HEK293 (cell line): ENCODE results near the gene HEATR5A.

Source experiments
- CTCF ChIA-PET: fragments of 350-600 bp; formaldehyde crosslinking; extraction: SDS; loops from one replicate; lab custom pipeline; 2021; ENCODE audit warnings: antibody characterized with exemption; lab: Yijun Ruan, JAX
- POLR2A ChIA-PET: fragments of 300-600 bp; formaldehyde crosslinking; extraction: SDS; loops from one replicate; lab custom pipeline; 2020; ENCODE audit warnings: antibody characterized with exemption, inconsistent platforms; lab: Yijun Ruan, JAX
- H3K27ac ChIP-seq: fragments of 200-500 bp; sonication (Bioruptor generic); 2 replicates; pipeline ENCODE4 v1.5.1; 2014; ENCODE audit warnings: low read depth, low read length, control low read depth, inconsistent platforms; ENCODE audit errors: extremely low read depth
- H3K36me3 ChIP-seq, 2 experiments: fragments of 200-500 bp in 1 of 2; sonication (Bioruptor generic) in 1 of 2; 1 replicate in 1 of 2; 2 replicates in 1 of 2; pipeline ENCODE4 v1.5.1; 2014 to 2017; ENCODE audit warnings: inconsistent platforms in 2 of 2, low read length in 2 of 2; ENCODE audit not compliant: control insufficient read depth in 2 of 2, insufficient read depth in 1 of 2
- H3K4me1 ChIP-seq: fragments of 200-500 bp; sonication (Bioruptor generic); 2 replicates; pipeline ENCODE4 v1.5.1; 2014; ENCODE audit warnings: mild to moderate bottlenecking, low read length, inconsistent platforms; ENCODE audit not compliant: control insufficient read depth, insufficient read depth
- H3K4me3 ChIP-seq: 2 replicates; pipeline ENCODE4 v1.5.1; 2011; ENCODE audit warnings: low read depth, mild to moderate bottlenecking, control low read depth, low read length, moderate library complexity
- H3K9me3 ChIP-seq: fragments of 200-500 bp; sonication (Bioruptor generic); 2 replicates; pipeline ENCODE4 v1.5.1; 2014; ENCODE audit warnings: low read depth, low read length, inconsistent platforms; ENCODE audit not compliant: control insufficient read depth, insufficient read depth
- GLIS1 ChIP-seq: fragments of 450-650 bp; formaldehyde crosslinking; IDR thresholded peaks from 2 replicates; pipeline ENCODE4 v1.5.1; 2016; ENCODE audit warnings: missing biosample characterization, missing genetic modification characterization
- KLF9 ChIP-seq: fragments of 450-650 bp; formaldehyde crosslinking; IDR thresholded peaks from 2 replicates; pipeline ENCODE4 v1.5.1; 2016; ENCODE audit warnings: missing biosample characterization, missing genetic modification characterization, low read depth
- TCF7L2 ChIP-seq: IDR thresholded peaks from 2 replicates; pipeline ENCODE4 v1.6.1; 2011; ENCODE audit warnings: low read depth, mild to moderate bottlenecking, inconsistent platforms, low read length, moderate library complexity, borderline replicate concordance
- ZFP69B ChIP-seq: fragments of 450-650 bp; formaldehyde crosslinking; IDR thresholded peaks from 2 replicates; pipeline ENCODE4 v1.5.1; 2016; ENCODE audit warnings: missing biosample characterization, missing genetic modification characterization
- ZIC2 ChIP-seq: fragments of 450-650 bp; formaldehyde crosslinking; IDR thresholded peaks from 2 replicates; pipeline ENCODE4 v1.5.1; 2016; ENCODE audit warnings: missing biosample characterization, missing genetic modification characterization
- ZNF138 ChIP-seq: fragments of 450-650 bp; formaldehyde crosslinking; IDR thresholded peaks from 2 replicates; pipeline ENCODE4 v1.5.1; 2016; ENCODE audit warnings: missing biosample characterization, missing genetic modification characterization, borderline replicate concordance
- ZNF335 ChIP-seq: fragments of 450-650 bp; formaldehyde crosslinking; conservative IDR thresholded peaks from 2 replicates; pipeline ENCODE4 v1.5.1; 2016; ENCODE audit warnings: missing biosample characterization, missing genetic modification characterization
- ZNF677 ChIP-seq: fragments of 450-650 bp; IDR thresholded peaks from 2 replicates; pipeline ENCODE4 v1.5.0; 2018; ENCODE audit warnings: missing biosample characterization, mild to moderate bottlenecking, missing genetic modification characterization, moderate library complexity
- ZSCAN23 ChIP-seq: fragments of 450-650 bp; formaldehyde crosslinking; IDR thresholded peaks from 2 replicates; pipeline ENCODE4 v1.5.1; 2016; ENCODE audit warnings: missing biosample characterization, missing genetic modification characterization
- TF ChIP-seq, protein P1 (sequence below): fragments of 450-650 bp; formaldehyde crosslinking; IDR thresholded peaks from 2 replicates; pipeline ENCODE4 v1.5.1; 2016; ENCODE audit warnings: missing biosample characterization, missing genetic modification characterization, borderline replicate concordance
- TF ChIP-seq, protein P2 (sequence below): fragments of 450-650 bp; formaldehyde crosslinking; IDR thresholded peaks from 2 replicates; pipeline ENCODE4 v1.5.1; 2016; ENCODE audit warnings: missing biosample characterization, missing genetic modification characterization
- TF ChIP-seq, protein P3 (sequence below): fragments of 450-650 bp; formaldehyde crosslinking; IDR thresholded peaks from 2 replicates; pipeline ENCODE4 v1.5.0; 2017; ENCODE audit warnings: missing biosample characterization, missing genetic modification characterization, borderline replicate concordance
- TF ChIP-seq, protein P4 (sequence below): fragments of 450-650 bp; formaldehyde crosslinking; IDR thresholded peaks from 2 replicates; pipeline ENCODE4 v1.5.1; 2017; ENCODE audit warnings: missing biosample characterization, missing genetic modification characterization
- TF ChIP-seq, protein P5 (sequence below): fragments of 450-650 bp; formaldehyde crosslinking; IDR thresholded peaks from 2 replicates; pipeline ENCODE4 v1.5.1; 2017; ENCODE audit warnings: missing biosample characterization, missing genetic modification characterization
- TF ChIP-seq, protein P6 (sequence below): fragments of 450-650 bp; formaldehyde crosslinking; IDR thresholded peaks from 2 replicates; pipeline ENCODE4 v1.5.1; 2016; ENCODE audit warnings: missing biosample characterization, missing genetic modification characterization

The HEATR5A gene

DNA sequence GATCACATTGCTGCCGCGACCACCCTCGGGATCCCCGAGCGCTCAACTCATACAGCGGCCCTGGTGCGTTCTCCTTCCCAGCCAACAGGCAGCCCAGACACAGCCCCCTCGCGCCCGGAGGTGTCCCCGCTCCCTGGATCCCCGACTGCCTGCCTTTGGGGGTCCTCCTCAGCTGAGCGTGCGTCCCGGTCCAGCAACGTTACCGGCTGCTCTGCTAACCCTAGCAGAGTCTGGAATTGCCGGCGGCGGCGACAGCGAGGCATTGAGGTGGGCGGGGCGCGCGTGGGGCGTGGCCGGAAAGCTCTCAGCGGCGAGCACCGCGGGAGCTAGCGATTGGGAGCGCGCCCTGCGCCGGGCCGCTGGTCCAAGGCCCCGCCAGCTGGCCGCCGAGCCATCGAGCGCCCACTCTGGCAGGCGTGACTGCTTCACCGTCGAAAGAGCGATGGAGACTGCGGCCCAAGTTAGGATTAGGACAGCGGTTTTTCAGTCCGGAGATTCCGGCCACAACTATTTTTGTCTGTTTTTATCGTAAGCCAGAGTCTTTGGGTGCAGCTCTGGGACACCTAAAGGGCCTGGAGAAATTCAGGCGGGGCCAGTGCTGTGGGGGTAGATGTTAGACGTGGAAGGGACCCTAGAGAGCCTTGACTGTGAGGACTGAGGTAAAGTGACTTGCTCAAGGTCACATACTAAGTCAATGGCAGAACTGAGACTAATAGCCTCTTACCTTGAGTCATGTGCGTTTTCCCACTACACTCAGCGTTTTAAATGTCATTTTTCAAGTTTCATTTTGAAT lies at the start of gene HEATR5A (continued):
- TF ChIP-seq, protein P1, sequence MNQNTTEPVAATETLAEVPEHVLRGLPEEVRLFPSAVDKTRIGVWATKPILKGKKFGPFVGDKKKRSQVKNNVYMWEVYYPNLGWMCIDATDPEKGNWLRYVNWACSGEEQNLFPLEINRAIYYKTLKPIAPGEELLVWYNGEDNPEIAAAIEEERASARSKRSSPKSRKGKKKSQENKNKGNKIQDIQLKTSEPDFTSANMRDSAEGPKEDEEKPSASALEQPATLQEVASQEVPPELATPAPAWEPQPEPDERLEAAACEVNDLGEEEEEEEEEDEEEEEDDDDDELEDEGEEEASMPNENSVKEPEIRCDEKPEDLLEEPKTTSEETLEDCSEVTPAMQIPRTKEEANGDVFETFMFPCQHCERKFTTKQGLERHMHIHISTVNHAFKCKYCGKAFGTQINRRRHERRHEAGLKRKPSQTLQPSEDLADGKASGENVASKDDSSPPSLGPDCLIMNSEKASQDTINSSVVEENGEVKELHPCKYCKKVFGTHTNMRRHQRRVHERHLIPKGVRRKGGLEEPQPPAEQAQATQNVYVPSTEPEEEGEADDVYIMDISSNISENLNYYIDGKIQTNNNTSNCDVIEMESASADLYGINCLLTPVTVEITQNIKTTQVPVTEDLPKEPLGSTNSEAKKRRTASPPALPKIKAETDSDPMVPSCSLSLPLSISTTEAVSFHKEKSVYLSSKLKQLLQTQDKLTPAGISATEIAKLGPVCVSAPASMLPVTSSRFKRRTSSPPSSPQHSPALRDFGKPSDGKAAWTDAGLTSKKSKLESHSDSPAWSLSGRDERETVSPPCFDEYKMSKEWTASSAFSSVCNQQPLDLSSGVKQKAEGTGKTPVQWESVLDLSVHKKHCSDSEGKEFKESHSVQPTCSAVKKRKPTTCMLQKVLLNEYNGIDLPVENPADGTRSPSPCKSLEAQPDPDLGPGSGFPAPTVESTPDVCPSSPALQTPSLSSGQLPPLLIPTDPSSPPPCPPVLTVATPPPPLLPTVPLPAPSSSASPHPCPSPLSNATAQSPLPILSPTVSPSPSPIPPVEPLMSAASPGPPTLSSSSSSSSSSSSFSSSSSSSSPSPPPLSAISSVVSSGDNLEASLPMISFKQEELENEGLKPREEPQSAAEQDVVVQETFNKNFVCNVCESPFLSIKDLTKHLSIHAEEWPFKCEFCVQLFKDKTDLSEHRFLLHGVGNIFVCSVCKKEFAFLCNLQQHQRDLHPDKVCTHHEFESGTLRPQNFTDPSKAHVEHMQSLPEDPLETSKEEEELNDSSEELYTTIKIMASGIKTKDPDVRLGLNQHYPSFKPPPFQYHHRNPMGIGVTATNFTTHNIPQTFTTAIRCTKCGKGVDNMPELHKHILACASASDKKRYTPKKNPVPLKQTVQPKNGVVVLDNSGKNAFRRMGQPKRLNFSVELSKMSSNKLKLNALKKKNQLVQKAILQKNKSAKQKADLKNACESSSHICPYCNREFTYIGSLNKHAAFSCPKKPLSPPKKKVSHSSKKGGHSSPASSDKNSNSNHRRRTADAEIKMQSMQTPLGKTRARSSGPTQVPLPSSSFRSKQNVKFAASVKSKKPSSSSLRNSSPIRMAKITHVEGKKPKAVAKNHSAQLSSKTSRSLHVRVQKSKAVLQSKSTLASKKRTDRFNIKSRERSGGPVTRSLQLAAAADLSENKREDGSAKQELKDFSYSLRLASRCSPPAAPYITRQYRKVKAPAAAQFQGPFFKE, result no peak

DNA sequence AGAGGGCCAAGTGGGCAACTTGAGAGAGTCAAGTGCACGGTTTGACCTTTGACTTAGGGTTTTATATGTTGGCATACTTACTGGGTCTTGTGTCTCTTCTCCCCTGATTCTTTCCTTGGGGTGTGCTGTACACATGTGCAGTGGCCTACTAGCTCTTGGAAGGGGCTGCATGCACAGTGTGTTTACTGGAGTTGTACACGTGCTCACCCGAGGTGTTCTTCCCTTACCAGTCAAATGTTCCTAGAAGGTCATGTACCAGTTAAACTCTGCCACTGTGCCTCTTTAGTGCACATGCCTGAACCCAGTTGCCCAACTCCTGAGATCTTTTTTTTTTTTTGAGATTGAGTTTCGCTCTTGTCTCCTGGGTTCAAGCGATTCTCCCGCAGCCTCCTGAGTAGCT lies 46.2 kb upstream of the HEATR5A start:
- Histone ChIP-seq H3K27ac (no peak overlapping the region), H3K4me3 (no peak overlapping the region), H3K36me3 (no peaks in the 10 kb centered on the region), H3K4me1 (no peaks in the 10 kb centered on the region), H3K9me3 (no peaks in the 10 kb centered on the region)
- TF ChIP-seq KLF9 (tag by site-specific recombination) (no peak), ZNF677 (no peak), ZNF138 (tag by site-specific recombination) (no peak), TCF7L2 (no peak), GLIS1 (tag by site-specific recombination) (no peak)
- TF ChIP-seq, protein P2, sequence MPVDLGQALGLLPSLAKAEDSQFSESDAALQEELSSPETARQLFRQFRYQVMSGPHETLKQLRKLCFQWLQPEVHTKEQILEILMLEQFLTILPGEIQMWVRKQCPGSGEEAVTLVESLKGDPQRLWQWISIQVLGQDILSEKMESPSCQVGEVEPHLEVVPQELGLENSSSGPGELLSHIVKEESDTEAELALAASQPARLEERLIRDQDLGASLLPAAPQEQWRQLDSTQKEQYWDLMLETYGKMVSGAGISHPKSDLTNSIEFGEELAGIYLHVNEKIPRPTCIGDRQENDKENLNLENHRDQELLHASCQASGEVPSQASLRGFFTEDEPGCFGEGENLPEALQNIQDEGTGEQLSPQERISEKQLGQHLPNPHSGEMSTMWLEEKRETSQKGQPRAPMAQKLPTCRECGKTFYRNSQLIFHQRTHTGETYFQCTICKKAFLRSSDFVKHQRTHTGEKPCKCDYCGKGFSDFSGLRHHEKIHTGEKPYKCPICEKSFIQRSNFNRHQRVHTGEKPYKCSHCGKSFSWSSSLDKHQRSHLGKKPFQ (tag by site-specific recombination), result no peak
- TF ChIP-seq, protein P3, sequence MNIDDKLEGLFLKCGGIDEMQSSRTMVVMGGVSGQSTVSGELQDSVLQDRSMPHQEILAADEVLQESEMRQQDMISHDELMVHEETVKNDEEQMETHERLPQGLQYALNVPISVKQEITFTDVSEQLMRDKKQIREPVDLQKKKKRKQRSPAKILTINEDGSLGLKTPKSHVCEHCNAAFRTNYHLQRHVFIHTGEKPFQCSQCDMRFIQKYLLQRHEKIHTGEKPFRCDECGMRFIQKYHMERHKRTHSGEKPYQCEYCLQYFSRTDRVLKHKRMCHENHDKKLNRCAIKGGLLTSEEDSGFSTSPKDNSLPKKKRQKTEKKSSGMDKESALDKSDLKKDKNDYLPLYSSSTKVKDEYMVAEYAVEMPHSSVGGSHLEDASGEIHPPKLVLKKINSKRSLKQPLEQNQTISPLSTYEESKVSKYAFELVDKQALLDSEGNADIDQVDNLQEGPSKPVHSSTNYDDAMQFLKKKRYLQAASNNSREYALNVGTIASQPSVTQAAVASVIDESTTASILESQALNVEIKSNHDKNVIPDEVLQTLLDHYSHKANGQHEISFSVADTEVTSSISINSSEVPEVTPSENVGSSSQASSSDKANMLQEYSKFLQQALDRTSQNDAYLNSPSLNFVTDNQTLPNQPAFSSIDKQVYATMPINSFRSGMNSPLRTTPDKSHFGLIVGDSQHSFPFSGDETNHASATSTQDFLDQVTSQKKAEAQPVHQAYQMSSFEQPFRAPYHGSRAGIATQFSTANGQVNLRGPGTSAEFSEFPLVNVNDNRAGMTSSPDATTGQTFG, result no peak
- TF ChIP-seq, protein P4, sequence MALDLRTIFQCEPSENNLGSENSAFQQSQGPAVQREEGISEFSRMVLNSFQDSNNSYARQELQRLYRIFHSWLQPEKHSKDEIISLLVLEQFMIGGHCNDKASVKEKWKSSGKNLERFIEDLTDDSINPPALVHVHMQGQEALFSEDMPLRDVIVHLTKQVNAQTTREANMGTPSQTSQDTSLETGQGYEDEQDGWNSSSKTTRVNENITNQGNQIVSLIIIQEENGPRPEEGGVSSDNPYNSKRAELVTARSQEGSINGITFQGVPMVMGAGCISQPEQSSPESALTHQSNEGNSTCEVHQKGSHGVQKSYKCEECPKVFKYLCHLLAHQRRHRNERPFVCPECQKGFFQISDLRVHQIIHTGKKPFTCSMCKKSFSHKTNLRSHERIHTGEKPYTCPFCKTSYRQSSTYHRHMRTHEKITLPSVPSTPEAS (tag by site-specific recombination), result no peak
- ChIA-PET POLR2A (no interaction called here), CTCF (no interaction called here)

DNA sequence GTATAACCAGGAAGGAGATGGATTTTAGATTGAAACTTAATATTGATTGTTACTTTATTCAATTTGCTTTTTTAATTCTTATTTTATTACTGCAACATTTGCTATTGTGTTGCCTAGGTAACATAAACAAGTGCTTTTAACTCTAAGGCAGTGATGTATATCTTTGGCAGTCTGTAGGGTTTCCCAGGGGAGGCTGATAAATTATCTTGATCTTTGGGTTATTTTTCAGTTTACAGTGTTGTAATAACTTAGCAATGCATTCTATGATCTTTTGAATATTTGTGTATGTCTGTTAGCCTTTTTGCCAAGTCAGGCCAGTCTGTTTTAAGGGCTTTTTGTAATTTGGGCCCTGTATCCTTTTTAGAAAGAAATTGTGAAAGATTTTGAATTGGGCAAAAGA lies 44.8 kb upstream of the HEATR5A start:
- H3K4me1 ChIP-seq, result no peaks in the 10 kb centered on the region
- CTCF ChIA-PET, result no interaction called here
- no peaks in the 10 kb centered on the region for H3K9me3 ChIP-seq
- H3K36me3 ChIP-seq, result no peaks in the 10 kb centered on the region
- POLR2A ChIA-PET, result no interaction called here
- H3K4me3 ChIP-seq, result no peak overlapping the region
- no peak overlapping the region for H3K27ac ChIP-seq
- TF ChIP-seq, protein P5, sequence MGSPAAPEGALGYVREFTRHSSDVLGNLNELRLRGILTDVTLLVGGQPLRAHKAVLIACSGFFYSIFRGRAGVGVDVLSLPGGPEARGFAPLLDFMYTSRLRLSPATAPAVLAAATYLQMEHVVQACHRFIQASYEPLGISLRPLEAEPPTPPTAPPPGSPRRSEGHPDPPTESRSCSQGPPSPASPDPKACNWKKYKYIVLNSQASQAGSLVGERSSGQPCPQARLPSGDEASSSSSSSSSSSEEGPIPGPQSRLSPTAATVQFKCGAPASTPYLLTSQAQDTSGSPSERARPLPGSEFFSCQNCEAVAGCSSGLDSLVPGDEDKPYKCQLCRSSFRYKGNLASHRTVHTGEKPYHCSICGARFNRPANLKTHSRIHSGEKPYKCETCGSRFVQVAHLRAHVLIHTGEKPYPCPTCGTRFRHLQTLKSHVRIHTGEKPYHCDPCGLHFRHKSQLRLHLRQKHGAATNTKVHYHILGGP (tag by site-specific recombination), result no peak
- TF ChIP-seq ZFP69B (tag by site-specific recombination), result no peak
- TF ChIP-seq, protein P6, sequence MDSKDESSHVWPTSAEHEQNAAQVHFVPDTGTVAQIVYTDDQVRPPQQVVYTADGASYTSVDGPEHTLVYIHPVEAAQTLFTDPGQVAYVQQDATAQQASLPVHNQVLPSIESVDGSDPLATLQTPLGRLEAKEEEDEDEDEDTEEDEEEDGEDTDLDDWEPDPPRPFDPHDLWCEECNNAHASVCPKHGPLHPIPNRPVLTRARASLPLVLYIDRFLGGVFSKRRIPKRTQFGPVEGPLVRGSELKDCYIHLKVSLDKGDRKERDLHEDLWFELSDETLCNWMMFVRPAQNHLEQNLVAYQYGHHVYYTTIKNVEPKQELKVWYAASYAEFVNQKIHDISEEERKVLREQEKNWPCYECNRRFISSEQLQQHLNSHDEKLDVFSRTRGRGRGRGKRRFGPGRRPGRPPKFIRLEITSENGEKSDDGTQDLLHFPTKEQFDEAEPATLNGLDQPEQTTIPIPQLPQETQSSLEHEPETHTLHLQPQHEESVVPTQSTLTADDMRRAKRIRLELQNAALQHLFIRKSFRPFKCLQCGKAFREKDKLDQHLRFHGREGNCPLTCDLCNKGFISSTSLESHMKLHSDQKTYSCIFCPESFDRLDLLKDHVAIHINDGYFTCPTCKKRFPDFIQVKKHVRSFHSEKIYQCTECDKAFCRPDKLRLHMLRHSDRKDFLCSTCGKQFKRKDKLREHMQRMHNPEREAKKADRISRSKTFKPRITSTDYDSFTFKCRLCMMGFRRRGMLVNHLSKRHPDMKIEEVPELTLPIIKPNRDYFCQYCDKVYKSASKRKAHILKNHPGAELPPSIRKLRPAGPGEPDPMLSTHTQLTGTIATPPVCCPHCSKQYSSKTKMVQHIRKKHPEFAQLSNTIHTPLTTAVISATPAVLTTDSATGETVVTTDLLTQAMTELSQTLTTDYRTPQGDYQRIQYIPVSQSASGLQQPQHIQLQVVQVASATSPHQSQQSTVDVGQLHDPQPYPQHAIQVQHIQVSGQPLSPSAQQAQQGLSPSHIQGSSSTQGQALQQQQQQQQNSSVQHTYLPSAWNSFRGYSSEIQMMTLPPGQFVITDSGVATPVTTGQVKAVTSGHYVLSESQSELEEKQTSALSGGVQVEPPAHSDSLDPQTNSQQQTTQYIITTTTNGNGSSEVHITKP, result no peak
- TF ChIP-seq ZSCAN23 (tag by site-specific recombination), result no peak
- no peak for TF ChIP-seq ZIC2
- no peak for TF ChIP-seq ZNF335 (tag by site-specific recombination)
